HepG2 (cell line): ENCODE data around the gene KRT12. TPM values are rescaled to one million over a fixed set of nuclear protein-coding genes. Genes with fewer than 3 reads are reported as not detected.
A peak's percentile ranks its signal among the peaks of the same experiment; 100 is the strongest.

ENCODE experiments used
- ATAC-seq: fragments of 200-7000 bp; cut with Tn5 transposase; 3 replicates; pipeline ENCODE4 v1.9.1; 2020; ENCODE audit warnings: mild to moderate bottlenecking, moderate library complexity
- BruUV-seq: library from RNA; stranded (reverse); fragments of 400-500 nt; replicated peaks from 2 replicates; lab custom pipeline; 2021; lab: Mats Ljungman, UMichigan
- CTCF ChIA-PET: fragments of 300-600 bp; formaldehyde crosslinking; extraction: SDS; loops from one replicate; lab custom pipeline; 2021; ENCODE audit warnings: low total read pairs, inconsistent platforms, low intra/inter-chr PET ratio; lab: Yijun Ruan, JAX
- POLR2A ChIA-PET: fragments of 350-600 bp; sonication (Branson Sonifier 250); formaldehyde crosslinking; loops from one replicate; lab custom pipeline; 2020; ENCODE audit warnings: antibody characterized with exemption, inconsistent platforms; lab: Yijun Ruan, JAX
- DNase-seq: peaks from one replicate; pipeline ENCODE4 v3.0.0-alpha.2; 2015; ENCODE audit warnings: low spot score
- FAIRE-seq: peaks from 3 replicates; lab custom pipeline; 2011; peaks lifted over from hg19 to GRCh38; lab: Jason Lieb, UNC
- H2AFZ ChIP-seq: one replicate; pipeline ENCODE4 v1.6.1; 2011; ENCODE audit warnings: low read length, inconsistent platforms
- H3K27ac ChIP-seq: fragments of 300-600 bp; 3 replicates; pipeline ENCODE4 v1.8.0; 2011; ENCODE audit warnings: mixed run types, mild to moderate bottlenecking, mixed read lengths, low read length, inconsistent platforms; ENCODE audit not compliant: insufficient read depth; ENCODE audit errors: extremely low read length
- H3K27me3 ChIP-seq, 2 experiments: fragments of 200-600 bp in 1 of 2; 2 replicates in 1 of 2; 3 replicates in 1 of 2; pipeline versions ENCODE4 v1.6.0 to v1.8.0; 2011; ENCODE audit warnings: low read length in 2 of 2, mild to moderate bottlenecking in 2 of 2, moderate library complexity in 2 of 2, inconsistent platforms in 1 of 2; ENCODE audit not compliant: insufficient read depth in 2 of 2, control insufficient read depth in 1 of 2
- H3K36me3 ChIP-seq, 2 experiments: fragments of 200-600 bp in 1 of 2; replicated peaks in 1 of 2; 2 replicates in 1 of 2; 3 replicates in 1 of 2; pipeline versions ENCODE4 v1.5.1 to v1.8.0; 2011; ENCODE audit warnings: low read length in 2 of 2, inconsistent platforms in 1 of 2; ENCODE audit not compliant: insufficient read depth in 2 of 2, control insufficient read depth in 1 of 2
- H3K4me1 ChIP-seq: 2 replicates; pipeline ENCODE4 v1.5.1; 2012; ENCODE audit warnings: low read length, inconsistent platforms; ENCODE audit not compliant: insufficient read depth
- H3K4me2 ChIP-seq: 2 replicates; pipeline ENCODE4 v1.6.0; 2011; ENCODE audit warnings: low read depth, low read length, inconsistent platforms
- H3K4me3 ChIP-seq, 3 experiments: fragments of 200-600 bp in 1 of 3; sonication (generic), shearing (Covaris generic) in 1 of 3; replicated peaks in 1 of 3; 2 replicates each; pipeline ENCODE4 v1.5.1; 2011 to 2016; ENCODE audit warnings: low read length in 3 of 3, inconsistent platforms in 2 of 3, low read depth in 2 of 3, mild to moderate bottlenecking in 2 of 3, control low read depth in 1 of 3, mixed read lengths in 1 of 3; ENCODE audit not compliant: insufficient read depth in 1 of 3
- H3K79me2 ChIP-seq: one replicate; pipeline ENCODE4 v1.6.1; 2011; ENCODE audit warnings: low read length, inconsistent platforms; ENCODE audit not compliant: insufficient read depth
- H3K9ac ChIP-seq: 2 replicates; pipeline ENCODE4 v1.6.0; 2011; ENCODE audit warnings: mild to moderate bottlenecking, low read depth, low read length, inconsistent platforms; ENCODE audit not compliant: insufficient read depth
- H3K9me3 ChIP-seq: 2 replicates; pipeline ENCODE4 v1.5.1; 2012; ENCODE audit warnings: mild to moderate bottlenecking, low read length
- H4K20me1 ChIP-seq: 2 replicates; pipeline ENCODE4 v1.6.0; 2011; ENCODE audit warnings: inconsistent platforms, mild to moderate bottlenecking, low read length, moderate library complexity; ENCODE audit not compliant: insufficient read depth
- JARID2 ChIP-seq: sonication (generic); formaldehyde crosslinking; IDR thresholded peaks from 2 replicates; pipeline ENCODE4 v1.8.1; 2023; ENCODE audit warnings: missing genetic modification reagents, inconsistent platforms; ENCODE audit not compliant: insufficient replicate concordance
- MAFF ChIP-seq: IDR thresholded peaks from 2 replicates; pipeline ENCODE4 v1.6.1; 2011; ENCODE audit warnings: low read depth, low read length, improper control_type of control experiment
- MAFK ChIP-seq, 2 experiments: IDR thresholded peaks in 1 of 2; conservative IDR thresholded peaks in 1 of 2; 2 replicates each; pipeline ENCODE4 v1.6.1; 2011; ENCODE audit warnings: improper control_type of control experiment in 2 of 2, low read length in 2 of 2
- TCF7L2 ChIP-seq: IDR thresholded peaks from 2 replicates; pipeline ENCODE4 v1.6.1; 2011; ENCODE audit warnings: mild to moderate bottlenecking, low read depth, low read length, moderate library complexity
- ZHX1 ChIP-seq: sonication (generic); formaldehyde crosslinking; IDR thresholded peaks from 2 replicates; pipeline ENCODE4 v1.8.1; 2022; ENCODE audit warnings: low read depth, mild to moderate bottlenecking, missing genetic modification reagents
- ZNF142 ChIP-seq: sonication (generic); formaldehyde crosslinking; IDR thresholded peaks from 2 replicates; pipeline ENCODE4 v1.4.0; 2020; ENCODE audit warnings: missing genetic modification reagents
- ZSCAN21 ChIP-seq: sonication (generic); formaldehyde crosslinking; IDR thresholded peaks from 2 replicates; pipeline ENCODE4 v1.8.0; 2022; ENCODE audit warnings: mild to moderate bottlenecking, missing genetic modification reagents, moderate library complexity, borderline replicate concordance
- WGBS: methylation state at CpG from one replicate; pipeline ENCODE4 v1.1.6; 2017; ENCODE audit warnings: low lambda C conversion rate; 5-methylcytosine and 5-hydroxymethylcytosine counted together
- in situ Hi-C: cut with HindIII; loops from 2 replicates; pipeline ENCODE4 v1.10.0; 2017; ENCODE audit warnings: low pct_unique_long_range_greater_than_20kb; ENCODE audit not compliant: extremely low pct_ligation_motif_present
- intact Hi-C: fragments of 100-400 bp; cut with micrococcal nuclease; formaldehyde crosslinking; loops from one replicate; pipeline ENCODE4 v1.10.0; 2022; ENCODE audit not compliant: unreplicated experiment
- polyA plus RNA-seq, 8 experiments: library from polyadenylated mRNA; depleted of rRNA in 3 of 8; stranded (reverse) in 7 of 8; unstranded in 1 of 8; fragments of >200 nt; fragmentation: Illumina TruSeq in 4 of 8; extraction: Trizol in 4 of 8; gene quantifications; 2 replicates each; pipeline versions ENCODE4 v1.2.1 to v1.2.3, GENCODE V29; 2011 to 2016; ENCODE audit warnings: low read depth in 4 of 8, missing spikeins in 1 of 8, mixed read lengths in 1 of 8; ENCODE audit not compliant: insufficient read depth in 1 of 8
- total RNA-seq, 5 experiments: library from RNA; depleted of rRNA; stranded (reverse); fragments of >200 nt; fragmentation: Illumina TruSeq; extraction: Trizol; gene quantifications; 2 replicates each; pipeline ENCODE4 v1.2.3, GENCODE V29; 2016; ENCODE audit warnings: low read depth in 1 of 5

Gene KRT12
- total and polyA plus RNA-seq, 2 of the 13 experiments (the other 11 are each of a cell fraction or from before 2014, with no cell fraction given) = 0.07 to 0.09 TPM

GRCh38 chr17:40812639-40813038, 54.4 kb downstream of the KRT12 start:
- Histone ChIP-seq H3K4me3 (no peak overlapping the region), H3K9me3 (no peaks in the 10 kb centered on the region), H4K20me1 (no peaks in the 10 kb centered on the region), H3K4me1 (peaks cover 13% of the 10 kb centered on the region), H3K36me3 (peaks cover 4 to 7% of the 10 kb centered on the region in 2 experiments; a peak in 3 of 5 replicates), H3K79me2 (no peaks in the 10 kb centered on the region), H2AFZ (no peak overlapping the region), H3K27ac (no peak overlapping the region), H3K9ac (no peak overlapping the region), H3K4me2 (no peak overlapping the region), H3K27me3 (no peaks in the 10 kb centered on the region; a peak in 2 of 5 replicates)
- BruUV-seq = no TSS peak
- ATAC-seq (no peak), DNase-seq (no peak), FAIRE-seq (no peak)
- 42% methylated on average over 3 of the region's 3 CpGs for WGBS
- intact Hi-C loops (no loop called here), in situ Hi-C loops (no loop called here)
- ChIA-PET CTCF (no interaction called here), POLR2A (no interaction called here)
- TF ChIP-seq MAFK (conservative IDR thresholded peaks at IDR 0.05 in 1 of 2, IDR thresholded peaks at IDR 0.05 in 1 of 2; ENCODE audit: low read length in 2 of 2) (peak; percentile 21 to 53; a peak in 2 of 4 replicates), ZHX1 (CRISPR knock-in tag) (no peak), MAFF (peak; percentile 32; the same call in 1 of the 2 replicates), ZNF142 (CRISPR knock-in tag) (no peak), TCF7L2 (no peak), JARID2 (no peak), ZSCAN21 (CRISPR knock-in tag) (no peak)

Other genes starting within 250 kb of the KRT12 start
- gene SMARCE1, start 219.4 kb downstream of the KRT12 start, total RNA-seq (2016; rRNA removed; fragmentation: Illumina TruSeq; extraction: Trizol) = 127 and 168 TPM in 2 replicates
- 34.6 and 43.5 TPM in 2 replicates for gene SMARCE1, start 219.4 kb downstream of the KRT12 start, polyA plus RNA-seq (2011; rRNA removed)
- not detected in 2 replicates for gene KRT222, start 202.0 kb downstream of the KRT12 start, total RNA-seq (2016; rRNA removed; fragmentation: Illumina TruSeq; extraction: Trizol)
- not detected in 2 replicates for gene KRT222, start 202.0 kb downstream of the KRT12 start, polyA plus RNA-seq (2011; rRNA removed)
- not detected in 2 replicates for gene KRT24, start 163.5 kb downstream of the KRT12 start, total RNA-seq (2016; rRNA removed; fragmentation: Illumina TruSeq; extraction: Trizol)
- gene KRT24, start 163.5 kb downstream of the KRT12 start, polyA plus RNA-seq (2011; rRNA removed) = not detected in 2 replicates
- not detected in 2 replicates for gene KRT25, start 111.9 kb downstream of the KRT12 start, total RNA-seq (2016; rRNA removed; fragmentation: Illumina TruSeq; extraction: Trizol)
- gene KRT25, start 111.9 kb downstream of the KRT12 start, polyA plus RNA-seq (2011; rRNA removed) = not detected in 2 replicates
- gene KRT26, start 95.0 kb downstream of the KRT12 start, total RNA-seq (2016; rRNA removed; fragmentation: Illumina TruSeq; extraction: Trizol) = not detected in 2 replicates
- gene KRT26, start 95.0 kb downstream of the KRT12 start, polyA plus RNA-seq (2011; rRNA removed) = not detected in 2 replicates
- gene KRT27, start 84.7 kb downstream of the KRT12 start, total RNA-seq (2016; rRNA removed; fragmentation: Illumina TruSeq; extraction: Trizol) = not detected in 2 replicates
- gene KRT27, start 84.7 kb downstream of the KRT12 start, polyA plus RNA-seq (2011; rRNA removed) = not detected in 2 replicates
- not detected in 2 replicates for gene KRT28, start 67.3 kb downstream of the KRT12 start, total RNA-seq (2016; rRNA removed; fragmentation: Illumina TruSeq; extraction: Trizol)
- not detected in 2 replicates for gene KRT28, start 67.3 kb downstream of the KRT12 start, polyA plus RNA-seq (2011; rRNA removed)
- 25.1 and 25.7 TPM in 2 replicates for gene KRT10, start 44.6 kb downstream of the KRT12 start, total RNA-seq (2016; rRNA removed; fragmentation: Illumina TruSeq; extraction: Trizol)
- 23.0 and 27.5 TPM in 2 replicates for gene KRT10, start 44.6 kb downstream of the KRT12 start, polyA plus RNA-seq (2011; rRNA removed)
- gene KRT20, start 18.0 kb upstream of the KRT12 start, total RNA-seq (2016; rRNA removed; fragmentation: Illumina TruSeq; extraction: Trizol) = 0.13 and 0.14 TPM in 2 replicates
- gene KRT20, start 18.0 kb upstream of the KRT12 start, polyA plus RNA-seq (2011; rRNA removed) = 0.20 and 1.0 TPM in 2 replicates
- 24.7 and 32.9 TPM in 2 replicates for gene KRT23, start 70.4 kb upstream of the KRT12 start, total RNA-seq (2016; rRNA removed; fragmentation: Illumina TruSeq; extraction: Trizol)
- 48.4 and 51.1 TPM in 2 replicates for gene KRT23, start 70.4 kb upstream of the KRT12 start, polyA plus RNA-seq (2011; rRNA removed)
- 0.07 TPM in 1 of 2 replicates, not detected in the other for gene KRT39, start 99.7 kb upstream of the KRT12 start, total RNA-seq (2016; rRNA removed; fragmentation: Illumina TruSeq; extraction: Trizol)
- gene KRT39, start 99.7 kb upstream of the KRT12 start, polyA plus RNA-seq (2011; rRNA removed) = 1.2 and 1.6 TPM in 2 replicates
- not detected in 2 replicates for gene KRT40, start 117.1 kb upstream of the KRT12 start, total RNA-seq (2016; rRNA removed; fragmentation: Illumina TruSeq; extraction: Trizol)
- gene KRT40, start 117.1 kb upstream of the KRT12 start, polyA plus RNA-seq (2011; rRNA removed) = not detected in 2 replicates
- not detected in 2 replicates for gene KRTAP3-3, start 126.9 kb upstream of the KRT12 start, total RNA-seq (2016; rRNA removed; fragmentation: Illumina TruSeq; extraction: Trizol)
- not detected in 2 replicates for gene KRTAP3-3, start 126.9 kb upstream of the KRT12 start, polyA plus RNA-seq (2011; rRNA removed)
- not detected in 2 replicates for gene KRTAP3-2, start 132.7 kb upstream of the KRT12 start, total RNA-seq (2016; rRNA removed; fragmentation: Illumina TruSeq; extraction: Trizol)
- not detected in 2 replicates for gene KRTAP3-2, start 132.7 kb upstream of the KRT12 start, polyA plus RNA-seq (2011; rRNA removed)
- gene KRTAP3-1, start 141.9 kb upstream of the KRT12 start, total RNA-seq (2016; rRNA removed; fragmentation: Illumina TruSeq; extraction: Trizol) = 0.29 and 0.81 TPM in 2 replicates
- gene KRTAP3-1, start 141.9 kb upstream of the KRT12 start, polyA plus RNA-seq (2011; rRNA removed) = 3.7 and 3.8 TPM in 2 replicates
- gene KRTAP1-5, start 160.0 kb upstream of the KRT12 start, total RNA-seq (2016; rRNA removed; fragmentation: Illumina TruSeq; extraction: Trizol) = not detected in 2 replicates
- 0.07 and 0.09 TPM in 2 replicates for gene KRTAP1-5, start 160.0 kb upstream of the KRT12 start, polyA plus RNA-seq (2011; rRNA removed)
- not detected in 2 replicates for gene KRTAP1-4, start 163.0 kb upstream of the KRT12 start, total RNA-seq (2016; rRNA removed; fragmentation: Illumina TruSeq; extraction: Trizol)
- gene KRTAP1-4, start 163.0 kb upstream of the KRT12 start, polyA plus RNA-seq (2011; rRNA removed) = not detected in 2 replicates
- not detected in 2 replicates for gene KRTAP1-3, start 167.7 kb upstream of the KRT12 start, total RNA-seq (2016; rRNA removed; fragmentation: Illumina TruSeq; extraction: Trizol)
- not detected in 2 replicates for gene KRTAP1-3, start 167.7 kb upstream of the KRT12 start, polyA plus RNA-seq (2011; rRNA removed)
- not detected in 2 replicates for gene KRTAP1-1, start 174.2 kb upstream of the KRT12 start, total RNA-seq (2016; rRNA removed; fragmentation: Illumina TruSeq; extraction: Trizol)
- gene KRTAP1-1, start 174.2 kb upstream of the KRT12 start, polyA plus RNA-seq (2011; rRNA removed) = not detected in 2 replicates
- gene KRTAP2-1, start 180.1 kb upstream of the KRT12 start, total RNA-seq (2016; rRNA removed; fragmentation: Illumina TruSeq; extraction: Trizol) = not detected in 2 replicates
- gene KRTAP2-1, start 180.1 kb upstream of the KRT12 start, polyA plus RNA-seq (2011; rRNA removed) = not detected in 2 replicates
- not detected in 2 replicates for gene KRTAP2-2, start 188.0 kb upstream of the KRT12 start, total RNA-seq (2016; rRNA removed; fragmentation: Illumina TruSeq; extraction: Trizol)
- not detected in 2 replicates for gene KRTAP2-2, start 188.0 kb upstream of the KRT12 start, polyA plus RNA-seq (2011; rRNA removed)
- gene KRTAP2-3, start 192.9 kb upstream of the KRT12 start, total RNA-seq (2016; rRNA removed; fragmentation: Illumina TruSeq; extraction: Trizol) = not detected in 2 replicates
- 0.24 and 0.25 TPM in 2 replicates for gene KRTAP2-3, start 192.9 kb upstream of the KRT12 start, polyA plus RNA-seq (2011; rRNA removed)
- not detected in 2 replicates for gene KRTAP2-4, start 198.7 kb upstream of the KRT12 start, total RNA-seq (2016; rRNA removed; fragmentation: Illumina TruSeq; extraction: Trizol)
- not detected in 2 replicates for gene KRTAP2-4, start 198.7 kb upstream of the KRT12 start, polyA plus RNA-seq (2011; rRNA removed)
- gene KRTAP4-7, start 216.9 kb upstream of the KRT12 start, total RNA-seq (2016; rRNA removed; fragmentation: Illumina TruSeq; extraction: Trizol) = not detected in 2 replicates
- gene KRTAP4-7, start 216.9 kb upstream of the KRT12 start, polyA plus RNA-seq (2011; rRNA removed) = not detected in 2 replicates
- not detected in 2 replicates for gene KRTAP4-8, start 230.9 kb upstream of the KRT12 start, total RNA-seq (2016; rRNA removed; fragmentation: Illumina TruSeq; extraction: Trizol)
- gene KRTAP4-8, start 230.9 kb upstream of the KRT12 start, polyA plus RNA-seq (2011; rRNA removed) = not detected in 2 replicates
- not detected in 2 replicates for gene KRTAP4-16, start 235.0 kb upstream of the KRT12 start, total RNA-seq (2016; rRNA removed; fragmentation: Illumina TruSeq; extraction: Trizol)
- not detected in 2 replicates for gene KRTAP4-16, start 235.0 kb upstream of the KRT12 start, polyA plus RNA-seq (2011; rRNA removed)
- gene KRTAP4-9, start 238.2 kb upstream of the KRT12 start, total RNA-seq (2016; rRNA removed; fragmentation: Illumina TruSeq; extraction: Trizol) = not detected in 2 replicates
- gene KRTAP4-9, start 238.2 kb upstream of the KRT12 start, polyA plus RNA-seq (2011; rRNA removed) = not detected in 2 replicates